GM12891 (cell line): ENCODE data around the gene SLC11A2.

Experiments used
- POLR2A ChIP-seq: IDR thresholded peaks from 2 replicates; pipeline ENCODE4 v1.6.1; 2011; ENCODE audit warnings: low read depth, low read length, control low read depth
- POLR2AphosphoS5 ChIP-seq: IDR thresholded peaks from 2 replicates; pipeline ENCODE4 v1.6.1; 2011; ENCODE audit warnings: low read depth, low read length, control low read depth
- POU2F2 ChIP-seq: IDR thresholded peaks from 2 replicates; pipeline ENCODE4 v1.6.1; 2011; ENCODE audit warnings: low read depth, mild to moderate bottlenecking, control low read depth, low read length, moderate library complexity
- TAF1 ChIP-seq: IDR thresholded peaks from 2 replicates; pipeline ENCODE4 v1.6.1; 2011; ENCODE audit warnings: low read depth, low read length, control low read depth

DNA sequence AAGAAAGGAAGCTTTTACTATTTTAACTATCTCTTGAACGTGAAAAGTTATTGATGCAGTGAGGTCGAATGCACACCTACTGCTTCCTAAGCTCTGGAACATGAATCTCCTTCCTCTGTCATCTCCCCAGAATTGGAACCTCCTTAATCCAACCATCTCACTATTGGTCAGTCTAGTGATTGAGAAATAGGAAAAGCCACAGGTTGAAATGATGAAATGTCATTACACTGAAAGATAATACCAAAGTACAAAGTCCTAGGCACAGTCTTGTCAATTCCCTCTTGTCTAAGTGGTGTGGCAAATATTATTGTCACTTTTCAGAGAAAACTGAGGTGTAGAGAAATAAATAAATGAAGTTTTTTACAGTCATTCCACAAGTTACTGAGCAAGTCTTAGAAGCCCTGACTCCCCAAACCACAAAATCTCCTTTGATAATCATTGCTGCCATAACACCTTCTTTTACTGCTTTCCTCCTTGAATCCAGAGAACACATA is 93.3 kb downstream of the SLC11A2 start:
- no peak for TF ChIP-seq POLR2A
- TF ChIP-seq POLR2AphosphoS5, result no peak
- no peak for TF ChIP-seq POU2F2
- TF ChIP-seq TAF1, result no peak
